Thyroid gland (tissue), 4 donors: Measurements from ENCODE around the gene GALNTL6. TPM values are rescaled to one million over a fixed set of nuclear protein-coding genes. Genes with fewer than 3 reads are reported as not detected.
A peak's percentile ranks its signal among the peaks of the same experiment; 100 is the strongest.

Experiments
- DNase-seq, 2 donors: peaks; one replicate each; pipeline ENCODE4 v3.0.0-alpha.2; 2019
- H3K27ac ChIP-seq, 3 donors: fragments of 200-600 bp; sonication (generic); 1 replicate in 2 of 3; 2 replicates in 1 of 3; pipeline ENCODE4 v1.5.1; 2016 to 2019; ENCODE audit warnings: mild to moderate bottlenecking in 1 of 3, moderate library complexity in 1 of 3
- H3K27me3 ChIP-seq: fragments of 200-600 bp; sonication (generic); one replicate; pipeline ENCODE4 v1.5.1; 2019
- H3K36me3 ChIP-seq, 2 donors: fragments of 200-600 bp; sonication (generic); one replicate each; pipeline ENCODE4 v1.5.1; 2016 to 2019
- H3K4me1 ChIP-seq, 2 donors: fragments of 200-600 bp; sonication (generic); one replicate each; pipeline ENCODE4 v1.5.1; 2017 to 2019
- H3K4me3 ChIP-seq, 3 donors: fragments of 200-600 bp; sonication (generic); replicated peaks in 1 of 3; 1 replicate in 2 of 3; 2 replicates in 1 of 3; pipeline ENCODE4 v1.5.1; 2016; ENCODE audit warnings: mild to moderate bottlenecking in 1 of 3
- H3K9me3 ChIP-seq: fragments of 200-600 bp; sonication (generic); one replicate; pipeline ENCODE4 v1.5.1; 2017
- POLR2A ChIP-seq, 2 donors: fragments of 450-650 bp; IDR thresholded peaks; one replicate each; pipeline ENCODE4 v1.6.1; 2017; ENCODE audit warnings: antibody characterized with exemption in 2 of 2, mild to moderate bottlenecking in 2 of 2, moderate library complexity in 1 of 2
- WGBS, 2 donors: methylation state at CpG; one replicate each; pipeline ENCODE4 v1.1.5; 2017; 5-methylcytosine and 5-hydroxymethylcytosine counted together
- intact Hi-C: fragments of 100-400 bp; cut with DNase I; formaldehyde crosslinking; loops from one replicate; pipeline ENCODE4 v1.15.1; 2023
- total RNA-seq, 4 donors: library from RNA; depleted of rRNA; stranded (reverse); fragments of >200 nt; gene quantifications; one replicate each; pipeline ENCODE4 v1.2.3, GENCODE V29; 2016
- TF ChIP-seq, protein P1 (sequence below), 6 experiments: fragments of 200-600 bp in 3 of 6; fragments of 450-650 bp in 3 of 6; sonication (generic) in 3 of 6; IDR thresholded peaks; one replicate each; pipeline ENCODE4 v1.5.1; 2016 to 2019; ENCODE audit warnings: antibody characterized with exemption in 6 of 6, mild to moderate bottlenecking in 2 of 6, inconsistent platforms in 1 of 6, moderate library complexity in 1 of 6

The GALNTL6 gene
- total RNA-seq, 4 donors from 2014 or later, result not detected

GRCh38 chr4:172762895-172763294 is 949.7 kb downstream of the GALNTL6 start:
- Histone ChIP-seq H3K36me3 (no peaks in the 10 kb centered on the region), H3K27ac (no peak overlapping the region), H3K27me3 (no peaks in the 10 kb centered on the region), H3K9me3 (no peaks in the 10 kb centered on the region), H3K4me1 (peaks cover 0 to 5% of the 10 kb centered on the region in 2 donors), H3K4me3 (no peak overlapping the region)
- DNase-seq, result no peak
- intact Hi-C loops, result no loop called here
- no peak for TF ChIP-seq POLR2A (IDR thresholded peaks at IDR 0.05)
- TF ChIP-seq, protein P1, sequence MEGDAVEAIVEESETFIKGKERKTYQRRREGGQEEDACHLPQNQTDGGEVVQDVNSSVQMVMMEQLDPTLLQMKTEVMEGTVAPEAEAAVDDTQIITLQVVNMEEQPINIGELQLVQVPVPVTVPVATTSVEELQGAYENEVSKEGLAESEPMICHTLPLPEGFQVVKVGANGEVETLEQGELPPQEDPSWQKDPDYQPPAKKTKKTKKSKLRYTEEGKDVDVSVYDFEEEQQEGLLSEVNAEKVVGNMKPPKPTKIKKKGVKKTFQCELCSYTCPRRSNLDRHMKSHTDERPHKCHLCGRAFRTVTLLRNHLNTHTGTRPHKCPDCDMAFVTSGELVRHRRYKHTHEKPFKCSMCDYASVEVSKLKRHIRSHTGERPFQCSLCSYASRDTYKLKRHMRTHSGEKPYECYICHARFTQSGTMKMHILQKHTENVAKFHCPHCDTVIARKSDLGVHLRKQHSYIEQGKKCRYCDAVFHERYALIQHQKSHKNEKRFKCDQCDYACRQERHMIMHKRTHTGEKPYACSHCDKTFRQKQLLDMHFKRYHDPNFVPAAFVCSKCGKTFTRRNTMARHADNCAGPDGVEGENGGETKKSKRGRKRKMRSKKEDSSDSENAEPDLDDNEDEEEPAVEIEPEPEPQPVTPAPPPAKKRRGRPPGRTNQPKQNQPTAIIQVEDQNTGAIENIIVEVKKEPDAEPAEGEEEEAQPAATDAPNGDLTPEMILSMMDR (IDR thresholded peaks at IDR 0.05), result no peak
- WGBS, 2 donors, result 44 to 50% methylated on average over 4 of the region's 4 CpGs

- Histone ChIP-seq H3K27ac (no peak overlapping the region), H3K4me3 (no peak overlapping the region), H3K27me3 (no peaks in the 10 kb centered on the region), H3K36me3 (no peaks in the 10 kb centered on the region), H3K4me1 (peaks cover 9 to 13% of the 10 kb centered on the region in 2 donors), H3K9me3 (no peaks in the 10 kb centered on the region)
- DNase-seq, result no peak
- intact Hi-C loops, result no loop called here
- TF ChIP-seq POLR2A (IDR thresholded peaks at IDR 0.05), result no peak
- TF ChIP-seq, protein P1 (IDR thresholded peaks at IDR 0.05), result no peak
Measured at GRCh38 chr4:172770787-172771186, 957.6 kb downstream of the GALNTL6 start.

DNA sequence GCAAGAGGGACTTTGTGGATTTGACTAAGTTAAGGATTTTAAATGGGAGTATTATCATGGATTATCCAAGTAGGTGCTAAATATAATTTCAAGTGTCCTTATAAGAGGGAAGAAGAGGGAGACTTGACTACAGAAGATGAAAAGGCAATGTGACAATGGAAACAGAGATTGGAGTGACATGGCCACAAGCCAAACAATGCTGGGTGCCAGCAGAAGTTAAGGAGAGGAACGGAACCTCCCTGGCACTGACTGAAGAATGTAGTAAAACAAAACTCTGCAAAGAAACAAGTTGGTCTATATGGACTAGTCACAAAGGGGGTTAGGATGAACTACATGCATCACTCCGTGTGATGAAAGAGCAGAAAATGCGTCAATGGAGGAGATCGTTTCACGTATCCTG is 959.6 kb downstream of the GALNTL6 start:
- H3K9me3 ChIP-seq, result no peaks in the 10 kb centered on the region
- DNase-seq, result peak; percentile 79 to 89
- intact Hi-C loops, result no loop called here
- H3K27ac ChIP-seq, result no peak overlapping the region
- peaks cover 9 to 13% of the 10 kb centered on the region in 2 donors for H3K4me1 ChIP-seq
- no peak overlapping the region for H3K4me3 ChIP-seq
- WGBS, 2 donors, result 65 to 72% methylated on average over 5 of the region's 5 CpGs
- H3K27me3 ChIP-seq, result no peaks in the 10 kb centered on the region
- H3K36me3 ChIP-seq, result no peaks in the 10 kb centered on the region
- no peak for TF ChIP-seq POLR2A (IDR thresholded peaks at IDR 0.05)
- TF ChIP-seq, protein P1 (IDR thresholded peaks at IDR 0.05), result no peak

DNA sequence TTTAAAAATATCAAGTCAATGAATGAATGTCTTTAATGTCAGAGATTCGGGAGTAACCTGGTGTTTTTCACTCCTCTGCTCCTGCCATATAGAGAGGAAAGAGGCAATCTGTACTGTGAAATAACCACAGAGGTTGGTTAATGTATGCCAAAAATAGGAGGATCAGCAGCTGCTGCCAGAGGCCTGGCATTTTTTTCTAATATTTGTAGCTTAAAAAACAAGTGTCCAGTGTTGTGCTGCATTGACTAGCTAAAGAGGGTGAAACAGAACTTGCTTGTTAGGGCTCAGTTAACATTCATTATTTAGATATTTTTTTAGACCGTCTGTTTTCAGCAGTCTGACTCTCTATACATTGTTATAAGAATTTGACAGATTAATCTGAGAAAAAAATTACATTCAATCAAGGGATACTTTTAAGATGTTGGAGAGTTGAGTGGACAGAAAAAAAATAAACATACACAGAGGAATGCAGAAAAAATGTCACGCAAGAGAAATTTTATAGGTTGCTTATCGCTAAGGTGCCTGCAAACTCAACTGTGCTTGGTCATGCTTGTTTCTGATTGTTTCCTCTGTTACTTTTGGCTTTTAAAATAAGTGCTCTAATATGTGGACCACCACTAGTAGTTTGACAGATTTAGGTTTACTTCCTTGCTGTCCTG is 963.1 kb downstream of the GALNTL6 start:
- intact Hi-C loops, result no loop called here
- DNase-seq, result no peak
- H3K27me3 ChIP-seq, result no peaks in the 10 kb centered on the region
- WGBS, 2 donors, result 36 to 40% methylated on average over 4 of the region's 4 CpGs
- no peaks in the 10 kb centered on the region for H3K9me3 ChIP-seq
- no peaks in the 10 kb centered on the region for H3K36me3 ChIP-seq
- H3K4me1 ChIP-seq, result peaks cover 4 to 6% of the 10 kb centered on the region in 2 donors
- no peak overlapping the region for H3K27ac ChIP-seq
- TF ChIP-seq, protein P1 (IDR thresholded peaks at IDR 0.05), result no peak
- no peak for TF ChIP-seq POLR2A (IDR thresholded peaks at IDR 0.05)
- H3K4me3 ChIP-seq, result no peak overlapping the region

DNA sequence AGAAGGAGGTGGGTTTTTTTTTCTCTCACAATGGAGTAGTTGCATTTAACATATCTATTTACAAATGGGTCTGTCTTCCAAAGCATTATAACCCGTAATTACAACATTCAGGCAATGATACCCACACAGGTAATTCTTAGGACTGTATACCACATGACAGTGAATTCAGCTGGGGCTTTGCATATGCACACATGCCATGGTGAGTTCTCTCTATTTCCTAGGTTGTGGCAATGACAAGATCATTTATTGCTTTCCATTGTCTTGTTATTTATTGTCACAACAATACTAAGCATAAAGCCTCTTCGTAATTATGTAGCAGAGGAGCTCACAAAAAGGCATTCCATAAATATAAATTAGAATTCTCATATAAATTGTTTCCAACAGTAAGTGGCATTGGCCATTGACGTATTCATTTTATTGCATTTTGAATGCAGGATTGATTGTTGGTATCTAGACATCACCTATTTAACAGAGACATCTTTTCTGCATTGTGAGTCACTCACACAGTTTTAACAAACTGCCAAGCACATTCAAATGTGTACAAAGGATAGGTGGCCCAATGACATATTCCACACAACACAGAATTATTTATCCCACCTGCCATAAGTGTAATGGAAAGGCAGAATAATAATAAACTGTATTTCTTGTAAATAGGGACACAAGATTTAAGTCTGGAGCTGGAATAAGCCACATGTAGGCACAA is 964.7 kb downstream of the GALNTL6 start:
- TF ChIP-seq, protein P1 (IDR thresholded peaks at IDR 0.05), result no peak
- no peak for TF ChIP-seq POLR2A (IDR thresholded peaks at IDR 0.05)
- Histone ChIP-seq H3K27ac (no peak overlapping the region), H3K36me3 (no peaks in the 10 kb centered on the region), H3K4me3 (no peak overlapping the region), H3K27me3 (no peaks in the 10 kb centered on the region), H3K4me1 (peaks cover 4 to 6% of the 10 kb centered on the region in 2 donors), H3K9me3 (no peaks in the 10 kb centered on the region)
- DNase-seq, result no peak
- intact Hi-C loops, result no loop called here
- WGBS, 2 donors, result 88 to 90% methylated on average over 3 of the region's 3 CpGs
